Stomach (tissue), 19 donors: ENCODE measurements around the gene KPNA3. TPM values are rescaled to one million over a fixed set of nuclear protein-coding genes. Genes with fewer than 3 reads are reported as not detected.
A peak's percentile ranks its signal among the peaks of the same experiment; 100 is the strongest.

ENCODE experiments used
- DNase-seq, 2 donors: peaks; one replicate each; pipeline versions ENCODE4 v3.0.0 to v3.0.0-alpha.2; 2013 to 2019
- H3K27ac ChIP-seq, 5 donors: fragments of 200-600 bp in 4 of 5; sonication (generic) in 4 of 5; one replicate each; pipeline ENCODE4 v1.5.1; 2013 to 2019; ENCODE audit warnings: mild to moderate bottlenecking in 1 of 5, moderate library complexity in 1 of 5
- H3K27me3 ChIP-seq, 3 donors: fragments of 200-600 bp; sonication (generic); one replicate each; pipeline ENCODE4 v1.5.1; 2017 to 2019; ENCODE audit warnings: mixed run types in 1 of 3
- H3K36me3 ChIP-seq, 4 donors: fragments of 200-600 bp; sonication (generic); 1 replicate in 3 of 4; 2 replicates in 1 of 4; pipeline ENCODE4 v1.5.1; 2016 to 2019
- H3K4me1 ChIP-seq, 4 donors: fragments of 200-600 bp; sonication (generic); one replicate each; pipeline ENCODE4 v1.5.1; 2016 to 2019
- H3K4me3 ChIP-seq, 4 donors: fragments of 200-600 bp; sonication (generic) in 3 of 4; one replicate each; pipeline ENCODE4 v1.5.1; 2016 to 2019; ENCODE audit warnings: mild to moderate bottlenecking in 1 of 4
- H3K9me3 ChIP-seq, 4 donors: fragments of 200-600 bp; sonication (generic); one replicate each; pipeline ENCODE4 v1.5.1; 2016 to 2019
- CTCF ChIP-seq, 7 experiments: fragments of 450-650 bp in 4 of 7; fragments of 200-600 bp in 3 of 7; sonication (generic) in 3 of 7; IDR thresholded peaks; one replicate each; pipeline ENCODE4 v1.5.1; 2016 to 2019; ENCODE audit warnings: antibody characterized with exemption in 7 of 7, control low read depth in 2 of 7, mild to moderate bottlenecking in 1 of 7
- EP300 ChIP-seq: sonication (generic); formaldehyde crosslinking; IDR thresholded peaks from one replicate; pipeline ENCODE4 v1.6.1; 2017; ENCODE audit warnings: antibody characterized with exemption
- POLR2A ChIP-seq, 4 donors: fragments of 450-650 bp; IDR thresholded peaks; one replicate each; pipeline ENCODE4 v1.6.1; 2016; ENCODE audit warnings: antibody characterized with exemption in 4 of 4, control low read depth in 2 of 4, mild to moderate bottlenecking in 1 of 4, moderate library complexity in 1 of 4
- POLR2AphosphoS5 ChIP-seq, 3 donors: sonication (generic); formaldehyde crosslinking; IDR thresholded peaks; one replicate each; pipeline ENCODE4 v1.6.1; 2016; ENCODE audit warnings: antibody characterized with exemption in 3 of 3
- WGBS, 5 donors: extraction: QIAGEN DNeasy Blood & Tissue Kit in 3 of 5; methylation state at CpG; one replicate each; pipeline versions ENCODE4 v1.1.5 to v1.1.7; 2013 to 2018; 5-methylcytosine and 5-hydroxymethylcytosine counted together
- intact Hi-C: fragments of 100-400 bp; cut with DNase I; formaldehyde crosslinking; loops from one replicate; pipeline ENCODE4 v1.15.1; 2023; ENCODE audit warnings: low total_unique reads
- long read RNA-seq, 10 donors: transcript quantifications; one replicate each; lab custom pipeline, GENCODE V29; 2026
- polyA plus RNA-seq, 3 donors: library from polyadenylated mRNA; stranded (reverse); fragments of 200-250 nt; gene quantifications; one replicate each; pipeline ENCODE4 v1.2.3, GENCODE V29; 2013
- total RNA-seq, 5 donors: library from RNA; depleted of rRNA; stranded (reverse); fragments of >200 nt; gene quantifications; one replicate each; pipeline versions ENCODE4 v1.1.0 to v1.2.3, GENCODE V29; 2014 to 2016
- donor health status: healthy with polysubstance abuse.
- donor health status: Bipolar disorder and iron deficiency.
- donor health status: healthy.

KPNA3 gene, protein sequence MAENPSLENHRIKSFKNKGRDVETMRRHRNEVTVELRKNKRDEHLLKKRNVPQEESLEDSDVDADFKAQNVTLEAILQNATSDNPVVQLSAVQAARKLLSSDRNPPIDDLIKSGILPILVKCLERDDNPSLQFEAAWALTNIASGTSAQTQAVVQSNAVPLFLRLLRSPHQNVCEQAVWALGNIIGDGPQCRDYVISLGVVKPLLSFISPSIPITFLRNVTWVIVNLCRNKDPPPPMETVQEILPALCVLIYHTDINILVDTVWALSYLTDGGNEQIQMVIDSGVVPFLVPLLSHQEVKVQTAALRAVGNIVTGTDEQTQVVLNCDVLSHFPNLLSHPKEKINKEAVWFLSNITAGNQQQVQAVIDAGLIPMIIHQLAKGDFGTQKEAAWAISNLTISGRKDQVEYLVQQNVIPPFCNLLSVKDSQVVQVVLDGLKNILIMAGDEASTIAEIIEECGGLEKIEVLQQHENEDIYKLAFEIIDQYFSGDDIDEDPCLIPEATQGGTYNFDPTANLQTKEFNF
- total RNA-seq (10 to 100 TPM in 4 of 5 donors, 1 to 10 TPM in 1; 4.3 to 65.9 (median 32.3) TPM), polyA plus RNA-seq (10 to 100 TPM; 11.6 to 16.0 (median 11.7) TPM)
- long read RNA-seq, donor 1, full-length matches to known transcripts: 1 of 1 reads
- long read RNA-seq, donor 1, partial matches to known transcripts: 0 of 1 reads
- long read RNA-seq, donor 1, other reads (novel, unspliced or antisense): 0 of 1 reads
- long read RNA-seq, donor 2, full-length matches to known transcripts: 4 of 4 reads
- long read RNA-seq, donor 2, partial matches to known transcripts: 0 of 4 reads
- long read RNA-seq, donor 2, other reads (novel, unspliced or antisense): 0 of 4 reads
- long read RNA-seq, donor 3, full-length matches to known transcripts: 3 of 3 reads
- long read RNA-seq, donor 3, partial matches to known transcripts: 0 of 3 reads
- long read RNA-seq, donor 3, other reads (novel, unspliced or antisense): 0 of 3 reads
- long read RNA-seq, donor 4, full-length matches to known transcripts: 1 of 1 reads
- long read RNA-seq, donor 4, partial matches to known transcripts: 0 of 1 reads
- long read RNA-seq, donor 4, other reads (novel, unspliced or antisense): 0 of 1 reads
- long read RNA-seq, donor 5, full-length matches to known transcripts: 5 of 5 reads
- long read RNA-seq, donor 5, partial matches to known transcripts: 0 of 5 reads
- long read RNA-seq, donor 5, other reads (novel, unspliced or antisense): 0 of 5 reads
- long read RNA-seq, donor 6, full-length matches to known transcripts: 9 of 9 reads
- long read RNA-seq, donor 6, partial matches to known transcripts: 0 of 9 reads
- long read RNA-seq, donor 6, other reads (novel, unspliced or antisense): 0 of 9 reads
- long read RNA-seq, donor 7, full-length matches to known transcripts: 13 of 13 reads
- long read RNA-seq, donor 7, partial matches to known transcripts: 0 of 13 reads
- long read RNA-seq, donor 7, other reads (novel, unspliced or antisense): 0 of 13 reads
- long read RNA-seq, donor 8, full-length matches to known transcripts: 8 of 8 reads
- long read RNA-seq, donor 8, partial matches to known transcripts: 0 of 8 reads
- long read RNA-seq, donor 8, other reads (novel, unspliced or antisense): 0 of 8 reads
- long read RNA-seq, donor 9, full-length matches to known transcripts: 2 of 2 reads
- long read RNA-seq, donor 9, partial matches to known transcripts: 0 of 2 reads
- long read RNA-seq, donor 9, other reads (novel, unspliced or antisense): 0 of 2 reads
- long read RNA-seq, donor 10, full-length matches to known transcripts: 2 of 2 reads
- long read RNA-seq, donor 10, partial matches to known transcripts: 0 of 2 reads
- long read RNA-seq, donor 10, other reads (novel, unspliced or antisense): 0 of 2 reads

GRCh38 chr13:49792550-49793324 lies at the start of gene KPNA3:
TSS of gene KPNA3 (minus strand) at chr13:49792682. CDS start at chr13:49792506, 176 bp downstream.
- intact Hi-C loops: no loop called here
- Histone ChIP-seq H3K9me3 (no peaks in the 10 kb centered on the region), H3K27me3 (no peaks in the 10 kb centered on the region), H3K27ac (peak within 1 kb of the TSS; percentile 84 to 97 (median 94)), H3K4me3 (peak within 1 kb of the TSS; percentile 78 to 97 (median 93)), H3K4me1 (peaks cover 26 to 43% (median 33%) of the 10 kb centered on the region in 4 donors), H3K36me3 (no peaks in the 10 kb centered on the region)
- WGBS, 5 donors: 0 to 1% (median 0%) methylated on average over 29 to 71 of the region's 71 CpGs
- peak; percentile 97 to 99 for DNase-seq
- TF ChIP-seq CTCF (IDR thresholded peaks at IDR 0.05) (peak in 1 of 7 experiments; percentile 40), POLR2A (IDR thresholded peaks at IDR 0.05) (peak in 2 of 4 donors; percentile 18 to 56), POLR2AphosphoS5 (IDR thresholded peaks at IDR 0.05) (peak; percentile 51 to 85 (median 85)), EP300 (no peak)

- Histone ChIP-seq H3K4me3 (no peak overlapping the region), H3K27ac (no peak overlapping the region), H3K36me3 (no peaks in the 10 kb centered on the region), H3K4me1 (no peaks in the 10 kb centered on the region), H3K27me3 (no peaks in the 10 kb centered on the region), H3K9me3 (no peaks in the 10 kb centered on the region)
- whole genome bisulfite sequencing, 5 donors: 38 to 57% (median 51%) methylated on average over 2 of the region's 2 CpGs
- intact Hi-C loops: loop anchor here (5.0 kb wide), 1 partner anchor 175 kb away; no protein-coding TSS in a partner anchor
- DNase-seq: no peak
- TF ChIP-seq EP300: no peak
These were observed 49.5 kb upstream of the KPNA3 start for GRCh38 chr13:49841964-49842363.

GRCh38 chr13:49840675-49841074 lies 48.2 kb upstream of the KPNA3 start:
- Histone ChIP-seq H3K9me3 (no peaks in the 10 kb centered on the region), H3K36me3 (no peaks in the 10 kb centered on the region), H3K27me3 (no peaks in the 10 kb centered on the region), H3K27ac (no peak overlapping the region), H3K4me1 (no peaks in the 10 kb centered on the region), H3K4me3 (no peak overlapping the region)
- WGBS, 5 donors: 86 to 96% (median 95%) methylated on average over 3 of the region's 3 CpGs
- no peak for DNase-seq
- TF ChIP-seq CTCF (IDR thresholded peaks at IDR 0.05): no peak
- no peak for TF ChIP-seq EP300
- no peak for TF ChIP-seq POLR2AphosphoS5 (IDR thresholded peaks at IDR 0.05)
- TF ChIP-seq POLR2A (IDR thresholded peaks at IDR 0.05): no peak
- intact Hi-C loops: loop anchor here (5.0 kb wide), 1 partner anchor 173 kb away; no protein-coding TSS in a partner anchor
